Measurements from ENCODE around the gene GAL3ST2.
"Not testable (repeated sequence)": the region's sequence is repeated elsewhere in the genome, so short reads cannot be mapped to it uniquely, and the experiment has no call there.

GAL3ST2 gene

DNA sequence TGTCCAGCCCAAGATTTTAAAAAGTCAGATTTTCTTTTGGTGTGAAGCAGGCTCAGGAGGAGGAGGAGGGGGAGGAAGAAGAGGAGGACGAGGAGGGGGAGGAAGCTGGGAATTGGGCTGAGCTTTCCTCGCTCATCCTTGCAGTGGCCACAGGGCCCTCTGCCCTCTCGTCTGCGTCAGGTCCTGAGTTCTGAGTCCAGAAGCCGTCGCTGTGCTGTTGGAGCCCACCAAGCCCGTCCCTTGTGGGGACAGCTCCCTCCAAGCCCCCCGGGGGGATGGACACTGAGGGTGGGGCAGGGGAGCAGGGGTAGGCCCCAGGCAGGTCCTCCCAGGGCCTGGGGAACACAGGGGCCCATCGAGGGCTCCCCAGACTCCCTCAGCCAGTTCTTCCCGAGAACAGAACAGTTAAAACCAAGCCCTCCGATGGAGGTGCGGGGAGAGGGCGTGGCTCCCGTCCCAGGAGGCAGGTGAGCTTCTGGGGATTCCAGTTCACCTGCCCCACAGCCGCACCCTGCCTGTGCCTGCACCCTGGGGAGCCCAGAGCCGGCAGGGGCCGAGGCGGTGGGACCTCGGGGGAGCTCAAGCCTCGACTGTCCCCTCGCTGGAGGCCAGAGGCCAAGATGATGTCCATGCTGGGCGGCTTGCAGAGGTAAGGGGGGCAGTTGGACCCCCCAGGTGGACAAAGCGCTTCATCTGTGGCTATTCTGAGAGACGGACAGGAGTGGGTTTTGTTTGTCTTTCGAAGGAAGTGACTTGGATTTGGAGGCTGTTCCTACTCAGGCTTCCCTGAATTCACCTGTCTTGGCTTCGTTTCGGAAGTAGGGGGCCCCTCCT lies at the start of gene GAL3ST2:
GAL3ST2 (plus strand) TSS at position 487 of the 834 bp plus-strand sequence; CDS start at position 621, 134 bp downstream.
- DNase-seq (ENCODE audit: low read depth) = no peak

DNA sequence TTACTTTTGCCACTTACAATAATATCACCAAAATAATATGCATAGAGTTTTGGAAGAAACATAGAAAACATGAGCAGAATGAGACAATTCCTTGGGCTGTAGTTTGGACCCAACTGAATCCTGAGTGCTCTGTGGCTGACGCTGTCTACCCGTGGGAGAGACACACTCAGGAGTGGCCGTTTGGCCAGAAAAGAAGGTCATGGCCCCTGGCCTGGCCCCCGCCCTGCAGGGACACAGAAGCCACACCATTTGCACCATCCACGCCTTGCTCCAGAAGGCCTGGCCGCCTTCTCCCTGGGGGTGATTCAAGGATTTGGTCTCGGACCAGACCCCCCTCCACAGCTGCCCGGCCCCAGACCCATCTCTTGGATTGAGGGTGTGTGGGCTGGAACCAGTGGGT lies 48.6 kb upstream of the GAL3ST2 start:
- no peak for DNase-seq (ENCODE audit: low read depth)

DNA sequence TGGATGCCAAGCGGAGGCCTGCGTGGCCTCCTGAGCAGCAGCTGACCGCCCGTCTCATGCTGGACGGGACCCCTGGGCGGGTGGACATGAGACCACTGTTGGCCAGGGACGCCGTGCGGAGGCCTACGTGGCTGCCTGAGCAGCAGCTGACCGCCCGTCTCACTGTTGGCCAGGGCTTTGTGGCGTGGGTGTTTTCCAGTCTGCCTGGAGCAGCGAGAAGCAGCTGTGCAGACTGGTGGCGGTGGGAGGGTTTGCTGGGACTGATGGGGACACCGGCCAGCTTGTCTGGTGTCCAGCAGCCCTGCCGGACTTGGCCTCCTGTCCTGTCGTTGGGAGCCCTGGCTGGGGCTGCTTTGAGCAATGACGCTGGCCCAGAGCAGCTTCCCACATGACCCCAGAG lies 48.0 kb upstream of the GAL3ST2 start:
- DNase-seq (ENCODE audit: low read depth) = no peak

DNA sequence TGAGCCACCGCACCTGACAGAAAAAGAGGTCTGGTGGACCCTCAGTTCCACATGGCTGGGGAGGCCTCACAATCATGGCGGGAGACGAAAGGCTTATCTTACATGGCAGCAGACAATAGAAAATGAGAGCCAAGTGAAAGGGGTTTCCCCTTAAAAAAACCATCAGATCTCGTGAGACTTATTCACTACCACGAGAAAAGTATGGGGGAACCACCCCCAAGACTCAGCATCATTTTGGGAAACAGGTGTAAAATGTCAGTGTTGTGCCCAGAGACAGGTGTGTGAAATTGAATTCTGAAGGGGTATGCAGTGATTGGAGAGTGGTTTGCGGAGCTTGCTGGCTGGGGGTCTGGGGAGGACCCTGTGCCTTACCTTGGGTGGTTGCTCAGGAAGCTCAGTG lies 46.8 kb upstream of the GAL3ST2 start:
- DNase-seq (ENCODE audit: low read depth) = no peak

DNA sequence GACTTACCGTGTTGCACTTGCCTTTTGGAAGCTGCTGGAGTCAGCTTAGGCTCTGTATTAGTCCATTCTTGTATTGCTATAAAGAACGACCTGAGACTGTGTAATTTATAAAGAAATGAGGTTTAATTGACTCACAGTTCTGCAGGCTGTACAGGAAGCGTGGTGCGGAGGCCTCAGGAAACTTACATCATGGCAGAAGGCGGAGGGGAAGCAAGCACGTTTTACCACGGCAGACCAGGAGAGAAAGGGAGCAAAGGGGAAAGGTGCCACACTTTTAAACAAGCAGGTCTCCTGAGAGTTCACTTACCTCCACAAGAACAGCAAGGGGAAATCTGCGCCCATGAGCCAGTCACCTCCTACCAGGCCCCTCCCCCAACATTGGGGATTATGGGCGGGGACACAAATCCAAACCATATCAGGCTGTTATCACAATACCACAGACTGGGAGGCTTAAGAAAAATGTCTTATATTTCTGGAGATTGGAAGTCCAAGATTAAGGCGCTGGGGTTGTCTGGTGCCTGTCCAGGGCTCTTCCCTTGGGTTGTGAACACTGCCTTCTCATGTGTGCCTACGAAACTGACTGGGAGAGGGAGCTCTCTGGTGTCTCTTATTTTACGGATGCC lies 45.8 kb upstream of the GAL3ST2 start:
- DNase-seq (ENCODE audit: low read depth) = no peak

DNA sequence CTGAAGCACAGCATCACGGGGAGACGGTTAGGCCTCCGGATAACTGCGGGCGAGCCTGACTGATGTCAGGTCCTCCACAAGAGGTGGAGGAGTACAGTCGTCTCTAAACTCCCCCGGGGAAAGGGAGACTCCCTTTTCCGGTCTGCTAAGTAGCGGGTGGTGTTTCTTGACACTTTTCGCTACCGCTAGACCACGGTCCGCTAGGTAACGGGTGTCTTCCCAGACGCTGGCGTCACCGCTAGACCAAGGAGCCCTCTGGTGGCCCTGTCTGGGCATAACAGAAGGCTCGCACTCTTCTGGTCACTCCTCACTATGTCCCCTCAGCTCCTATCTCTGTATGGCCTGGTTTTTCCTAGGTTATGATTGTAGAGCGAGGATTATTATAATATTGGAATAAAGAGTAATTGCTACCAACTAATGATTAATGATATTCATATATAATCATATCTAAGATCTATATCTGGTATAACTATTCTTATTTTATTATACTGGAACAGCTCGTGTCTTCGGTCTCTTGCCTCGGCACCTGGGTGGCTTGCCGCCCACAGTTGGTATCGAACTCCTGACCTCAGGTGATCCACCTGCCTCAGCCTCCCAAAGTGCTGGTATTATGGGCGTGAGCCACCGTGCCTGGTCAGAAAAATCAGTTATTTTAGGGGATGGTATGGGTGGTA lies 44.0 kb upstream of the GAL3ST2 start:
- DNase-seq (ENCODE audit: low read depth) = peak; percentile 6

DNA sequence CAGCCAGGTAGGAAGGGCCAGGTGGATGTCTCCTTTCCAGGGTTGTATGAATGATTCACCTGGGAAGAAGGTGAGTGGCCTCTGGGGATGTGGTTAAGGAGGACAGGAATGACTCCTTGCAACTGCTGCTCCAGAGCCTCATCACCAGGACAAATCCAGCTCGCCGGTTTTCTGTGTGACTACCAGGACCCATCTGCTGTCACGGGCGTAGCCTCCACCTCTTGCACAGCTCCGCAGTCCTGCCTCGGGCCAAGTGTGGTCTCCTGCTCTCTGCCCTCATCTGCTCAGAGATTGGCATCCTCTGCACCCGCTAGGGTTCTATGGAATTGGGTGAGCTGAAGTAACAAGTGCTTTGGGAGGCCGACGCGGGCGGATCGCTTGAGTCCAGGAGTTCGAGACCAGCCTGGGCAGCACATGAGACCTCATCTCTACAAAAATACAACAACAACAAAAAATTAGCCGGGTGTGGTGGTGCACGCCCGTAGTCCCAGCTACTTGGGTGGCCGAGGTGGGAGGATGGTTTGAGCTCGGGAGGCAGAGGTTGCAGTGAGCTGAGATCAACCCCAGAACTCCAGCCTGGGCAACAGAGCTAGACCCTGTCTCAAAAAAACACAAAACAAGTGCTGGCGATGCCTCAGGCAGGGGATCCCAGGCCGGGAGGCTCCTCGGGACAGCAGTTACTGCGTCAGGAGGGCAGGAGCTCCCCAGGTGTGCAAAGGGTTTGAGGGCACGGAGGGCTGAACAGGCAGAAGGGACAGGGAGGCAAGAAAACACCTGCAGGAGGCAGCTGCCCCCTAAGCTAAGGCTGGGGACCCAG lies 43.0 kb upstream of the GAL3ST2 start:
- DNase-seq (ENCODE audit: low read depth) = no peak

DNA sequence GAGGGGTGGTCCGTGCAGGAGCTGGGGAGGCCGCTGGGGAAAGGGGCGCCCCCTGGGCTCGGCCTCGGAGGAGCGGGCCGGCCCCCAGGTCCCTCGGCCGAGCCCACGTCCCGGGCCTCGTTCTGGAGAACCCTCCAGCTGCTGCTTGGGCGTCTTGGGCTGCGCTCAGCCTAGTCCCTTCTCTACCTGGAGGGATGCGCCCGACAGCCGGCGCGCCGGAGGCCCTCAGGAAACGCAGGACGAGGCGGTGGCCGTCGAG lies 42.5 kb upstream of the GAL3ST2 start:
- DNase-seq (ENCODE audit: low read depth) = no peak

DNA sequence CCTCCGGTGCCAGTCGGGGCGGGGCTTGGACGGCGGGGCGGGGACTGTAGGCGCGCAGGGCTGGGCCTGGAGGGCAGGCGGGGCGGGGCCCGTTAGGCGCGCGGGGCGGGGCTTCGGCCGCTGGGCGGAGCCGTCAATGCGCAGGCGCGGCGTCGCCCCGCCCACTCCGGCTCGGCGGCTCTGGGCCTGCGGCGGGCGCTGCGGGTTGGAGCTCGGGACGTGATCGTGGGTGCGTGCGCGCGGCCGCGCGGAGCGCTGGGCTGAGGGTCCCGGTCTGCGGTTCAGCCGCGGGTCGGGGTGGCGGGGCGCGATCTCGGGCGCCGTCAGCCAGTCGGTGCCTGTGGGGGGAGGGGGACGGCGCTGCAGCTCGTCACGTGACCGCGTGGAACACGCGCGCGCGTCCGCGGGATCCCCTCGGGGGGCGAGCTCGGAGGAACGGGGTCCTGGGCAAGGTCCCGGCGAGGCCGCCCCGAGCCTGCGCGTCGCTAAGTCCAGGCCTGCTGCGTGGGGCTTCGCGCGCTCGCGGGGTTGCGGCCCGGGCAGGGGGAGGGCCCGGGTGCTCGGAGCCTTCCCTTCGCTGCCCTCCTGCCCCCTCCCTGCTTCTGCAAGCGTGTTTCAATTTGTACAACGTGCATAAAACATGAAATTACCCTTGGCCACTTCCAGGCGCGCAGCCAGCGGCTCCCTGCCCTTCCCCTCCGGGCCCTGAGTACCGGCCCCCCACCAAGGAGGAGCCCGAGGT lies 42.0 kb upstream of the GAL3ST2 start, which contains the start of gene D2HGDH:
D2HGDH (plus strand) TSS at position 164 of the 742 bp plus-strand sequence. CDS start 595 bp downstream, outside the sequence.
- DNase-seq (ENCODE audit: low read depth) = peak; percentile 70

DNA sequence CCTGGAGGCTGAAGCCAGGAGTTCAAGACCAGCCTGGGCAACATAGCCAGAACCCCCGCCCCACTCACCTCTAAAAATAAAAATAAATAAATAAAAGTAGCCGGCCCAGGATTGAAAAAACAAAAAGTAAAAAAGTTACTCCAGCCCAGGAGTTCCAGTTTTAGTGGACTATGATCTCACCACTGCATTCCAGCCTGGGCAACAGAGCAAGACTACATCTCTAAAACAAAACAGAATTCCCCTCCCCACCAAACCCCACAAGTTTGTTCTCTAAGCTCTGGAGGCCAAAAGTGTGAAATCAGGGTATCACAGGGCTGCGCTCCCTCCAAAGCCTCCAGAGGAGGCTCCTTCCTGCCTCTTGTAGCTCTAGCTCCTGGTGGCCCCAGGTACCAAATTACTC lies 40.5 kb upstream of the GAL3ST2 start:
- no peak for DNase-seq (ENCODE audit: low read depth)

DNA sequence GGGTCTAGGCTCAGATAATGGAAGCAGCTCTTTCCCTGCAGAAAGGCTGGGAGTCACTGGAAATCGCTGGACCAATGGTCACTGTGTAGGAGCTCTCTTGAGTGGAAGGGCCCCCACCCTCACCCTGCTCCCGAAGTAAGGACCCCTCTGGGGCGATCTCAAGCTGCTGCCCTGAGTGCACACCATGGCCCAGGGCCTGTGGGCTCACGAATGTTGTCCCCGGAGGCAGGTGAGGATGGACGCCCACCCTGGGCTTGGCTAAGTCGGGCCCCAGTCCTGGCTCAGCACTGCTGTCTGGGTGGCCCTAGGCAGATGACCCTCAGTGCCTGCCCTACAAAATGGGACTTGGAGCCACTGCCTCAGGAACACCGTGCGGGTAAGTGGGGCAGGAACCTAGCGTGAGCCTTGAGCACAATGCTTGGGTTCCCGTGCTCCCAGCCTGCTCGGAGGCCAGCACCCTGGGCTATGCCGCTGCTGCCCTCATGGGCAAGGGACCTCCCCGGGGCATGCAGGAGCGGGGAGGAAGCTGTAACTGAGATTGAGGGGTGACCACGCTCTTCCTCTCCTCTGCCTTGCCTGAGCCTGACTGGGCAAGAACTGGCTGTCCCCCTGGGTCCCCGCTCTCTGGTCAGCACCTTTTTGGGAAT lies 38.5 kb upstream of the GAL3ST2 start:
- no peak for DNase-seq (ENCODE audit: low read depth)

DNA sequence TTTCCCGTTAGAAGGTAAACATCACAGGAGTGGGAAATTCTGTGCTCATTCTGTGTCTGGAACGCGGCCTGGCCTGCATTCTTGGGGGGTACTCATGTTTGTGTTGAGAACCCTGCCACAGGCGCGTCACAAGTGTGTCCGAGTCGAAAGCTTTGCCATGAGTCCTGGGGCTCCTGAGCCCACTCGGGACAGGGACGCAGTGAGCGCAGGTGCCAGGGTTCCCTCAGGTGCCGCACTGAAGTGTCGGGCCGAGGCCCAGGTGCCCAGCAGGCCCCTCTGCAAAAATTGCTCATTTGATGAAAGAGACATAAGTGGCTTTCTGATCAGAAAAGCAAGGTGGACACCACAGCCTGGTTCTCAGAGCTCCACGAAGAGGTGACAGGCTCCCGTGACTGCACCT lies 37.4 kb upstream of the GAL3ST2 start:
- DNase-seq (ENCODE audit: low read depth) = no peak

DNA sequence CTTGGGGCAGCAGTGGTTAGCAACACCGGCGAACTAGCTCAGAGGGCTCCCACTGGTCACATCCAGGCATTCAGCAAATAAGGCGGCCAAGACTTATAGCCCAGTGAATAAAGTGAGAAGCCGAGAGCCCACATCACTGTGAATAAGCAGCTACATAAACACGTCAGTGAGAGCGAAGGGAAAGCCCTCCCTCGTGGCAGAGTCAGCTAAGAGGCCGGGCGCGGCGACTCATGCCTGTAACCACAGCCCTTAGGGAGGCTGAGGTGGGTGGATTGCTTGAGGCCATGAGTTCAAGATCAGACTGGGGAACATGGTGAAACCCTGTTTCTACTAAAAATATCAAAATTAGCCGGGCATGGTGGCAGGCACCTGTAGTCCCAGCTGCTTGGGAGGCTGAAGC lies 37.0 kb upstream of the GAL3ST2 start:
- DNase-seq (ENCODE audit: low read depth) = no peak

DNA sequence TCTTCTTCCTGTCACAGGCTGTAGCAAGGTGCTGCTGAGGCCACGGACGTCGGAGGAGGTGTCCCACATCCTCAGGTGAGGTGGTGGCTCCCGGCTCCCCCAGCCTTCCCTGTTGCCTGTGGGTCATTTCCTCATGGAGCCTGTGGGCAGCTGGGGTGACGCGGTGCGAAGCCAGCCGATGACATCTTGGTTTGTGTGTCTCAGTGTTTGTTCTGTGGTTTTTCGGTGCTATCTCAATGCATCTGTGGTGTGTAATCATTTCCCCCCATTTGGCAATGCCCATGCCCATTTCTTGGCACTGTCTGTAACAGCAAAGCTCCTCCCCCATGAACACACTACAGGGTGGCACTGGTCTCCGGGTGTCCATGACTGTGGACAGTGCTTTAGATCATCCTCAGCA lies 35.6 kb upstream of the GAL3ST2 start:
- no peak for DNase-seq (ENCODE audit: low read depth)

DNA sequence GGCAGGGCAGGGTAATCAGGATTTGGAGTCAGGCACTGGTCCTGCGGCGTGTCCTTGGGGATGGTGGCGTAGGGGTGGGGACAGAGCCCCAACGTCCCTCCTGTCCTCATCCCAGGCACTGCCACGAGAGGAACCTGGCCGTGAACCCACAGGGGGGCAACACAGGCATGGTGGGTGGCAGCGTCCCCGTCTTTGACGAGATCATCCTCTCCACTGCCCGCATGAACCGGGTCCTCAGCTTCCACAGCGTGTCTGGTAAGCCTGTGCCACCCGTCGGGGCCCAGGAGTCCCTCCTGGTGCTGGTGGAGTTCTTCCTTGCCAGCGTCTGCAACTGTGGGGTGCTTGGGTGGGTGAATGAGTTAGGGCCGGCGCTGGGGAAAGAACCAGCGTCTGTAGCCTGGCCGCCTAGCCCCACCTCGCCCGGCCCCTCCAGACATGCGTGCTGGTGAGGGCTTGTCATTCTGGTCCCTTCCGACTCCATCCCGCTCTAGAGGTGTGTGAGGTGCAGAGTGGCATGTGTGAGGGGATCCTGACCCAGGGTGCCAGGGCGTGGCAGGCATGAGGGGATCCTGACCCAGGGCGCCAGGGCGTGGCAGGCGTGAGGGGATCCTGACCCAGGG lies 34.2 kb upstream of the GAL3ST2 start:
- DNase-seq (ENCODE audit: low read depth) = no peak

DNA sequence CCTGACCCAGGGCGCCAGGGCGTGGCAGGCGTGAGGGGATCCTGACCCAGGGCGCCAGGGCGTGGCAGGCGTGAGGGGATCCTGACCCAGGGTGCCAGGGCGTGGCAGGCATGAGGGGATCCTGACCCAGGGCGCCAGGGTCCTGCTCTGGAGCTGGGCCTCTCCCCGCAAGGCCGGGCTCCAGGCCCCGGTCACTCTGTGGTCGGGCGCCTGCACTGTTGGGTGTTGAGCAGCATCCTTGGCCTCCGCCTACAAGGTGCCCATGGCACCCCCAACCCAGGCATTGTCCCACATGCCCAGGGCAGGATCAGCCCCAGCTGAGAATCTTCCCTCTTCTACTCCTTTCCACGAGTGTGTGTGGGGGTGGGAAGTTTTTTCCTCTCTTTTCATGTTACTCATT lies 33.6 kb upstream of the GAL3ST2 start:
- DNase-seq (ENCODE audit: low read depth) = not testable (repeated sequence)

DNA sequence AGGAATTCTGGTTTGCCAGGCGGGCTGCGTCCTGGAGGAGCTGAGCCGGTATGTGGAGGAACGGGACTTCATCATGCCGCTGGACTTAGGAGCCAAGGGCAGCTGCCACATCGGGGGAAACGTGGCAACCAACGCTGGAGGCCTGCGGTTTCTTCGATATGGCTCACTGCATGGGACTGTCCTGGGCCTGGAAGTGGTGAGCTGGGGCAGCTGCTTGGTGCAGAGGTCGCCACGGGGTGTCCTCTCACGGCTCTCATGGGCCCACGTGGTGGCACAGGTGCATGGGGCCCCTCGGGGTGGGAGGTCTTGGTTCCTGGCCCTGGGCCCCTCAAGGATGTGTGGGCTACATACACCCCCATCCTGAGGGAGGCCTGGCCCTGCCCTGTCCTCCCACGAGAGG lies 33.0 kb upstream of the GAL3ST2 start:
- DNase-seq (ENCODE audit: low read depth) = no peak

DNA sequence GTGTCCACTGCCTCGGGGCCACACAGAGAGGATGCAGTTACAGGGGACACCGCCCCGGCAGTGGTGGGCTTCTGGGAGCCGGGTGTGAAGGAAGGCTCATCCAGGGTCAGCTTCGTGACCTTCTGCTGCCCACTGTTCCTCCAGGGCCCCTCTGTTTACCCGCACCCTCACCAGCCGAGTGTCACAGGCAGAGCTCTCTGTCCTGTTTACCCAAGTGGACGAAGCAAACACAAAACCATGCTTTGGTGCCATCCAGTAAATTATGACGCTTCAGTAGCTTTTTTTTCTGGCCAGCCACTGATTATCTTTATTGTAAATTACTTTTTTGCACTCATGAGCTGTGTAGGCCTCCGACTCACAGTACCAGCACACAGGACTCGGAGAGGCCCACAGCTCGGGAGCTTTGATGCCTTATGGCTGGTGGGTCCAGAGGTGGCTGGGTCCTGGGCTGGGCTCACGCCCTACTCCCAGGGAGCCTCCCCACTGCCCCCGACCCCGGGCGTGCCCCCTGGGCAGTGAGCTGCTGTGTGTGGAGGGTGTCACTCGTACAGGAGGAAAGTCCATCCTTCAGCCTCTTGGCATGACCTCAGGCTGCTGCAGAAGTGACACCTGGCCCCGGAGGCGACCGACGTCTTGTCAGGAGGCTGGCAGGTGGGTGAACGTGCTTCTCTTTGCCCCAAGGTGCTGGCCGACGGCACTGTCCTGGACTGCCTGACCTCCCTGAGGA lies 32.4 kb upstream of the GAL3ST2 start:
- no peak for DNase-seq (ENCODE audit: low read depth)

DNA sequence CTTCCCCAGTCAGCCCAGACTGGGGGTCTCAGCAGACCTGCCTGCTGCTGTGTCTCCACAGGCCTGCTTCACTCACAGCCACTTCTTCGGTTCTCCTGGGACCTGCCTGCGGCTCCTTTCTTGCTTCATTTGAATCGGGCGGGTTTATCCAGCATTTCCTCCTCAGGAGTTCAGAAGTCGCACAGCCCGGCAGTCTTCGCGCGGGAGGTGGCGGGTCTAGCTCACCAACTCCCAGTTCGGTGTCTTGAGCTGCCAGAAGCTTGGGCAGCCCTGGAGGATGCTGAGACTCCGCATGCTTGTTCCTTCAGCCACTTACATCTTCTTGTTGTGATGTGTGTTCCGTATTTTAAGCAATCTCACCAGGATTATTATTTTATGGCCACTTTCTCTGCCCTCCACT lies 31.3 kb upstream of the GAL3ST2 start:
- no peak for DNase-seq (ENCODE audit: low read depth)

DNA sequence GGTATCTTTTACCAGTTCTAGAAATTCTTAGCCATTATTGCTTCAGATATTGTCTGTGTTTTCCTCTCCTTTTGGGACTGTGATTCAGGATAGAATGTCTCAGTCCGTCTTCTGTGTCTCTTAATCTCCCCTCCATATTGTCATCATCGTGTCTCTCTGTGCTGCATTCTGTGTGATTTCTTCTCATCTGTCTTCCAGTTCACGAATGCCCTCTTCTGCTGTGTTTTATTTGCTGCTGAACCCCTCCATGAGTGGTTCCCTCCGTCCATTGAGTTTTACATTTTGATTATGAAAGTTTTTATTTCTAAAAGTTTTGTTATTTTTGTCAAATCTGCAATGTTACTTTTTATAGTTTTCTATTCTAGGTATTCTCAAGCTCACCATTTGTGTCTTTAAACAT lies 30.5 kb upstream of the GAL3ST2 start:
- DNase-seq (ENCODE audit: low read depth) = no peak

Measured in fibroblast of the conjunctiva (primary cell).